Measurements from ENCODE around the gene TRPC1. TPM values are rescaled to one million over a fixed set of nuclear protein-coding genes. Genes with fewer than 3 reads are reported as not detected.

Gene TRPC1
- total RNA-seq, 4 donors from 2014 or later, result 0.75 to 11.7 (median 4.6) TPM

DNA sequence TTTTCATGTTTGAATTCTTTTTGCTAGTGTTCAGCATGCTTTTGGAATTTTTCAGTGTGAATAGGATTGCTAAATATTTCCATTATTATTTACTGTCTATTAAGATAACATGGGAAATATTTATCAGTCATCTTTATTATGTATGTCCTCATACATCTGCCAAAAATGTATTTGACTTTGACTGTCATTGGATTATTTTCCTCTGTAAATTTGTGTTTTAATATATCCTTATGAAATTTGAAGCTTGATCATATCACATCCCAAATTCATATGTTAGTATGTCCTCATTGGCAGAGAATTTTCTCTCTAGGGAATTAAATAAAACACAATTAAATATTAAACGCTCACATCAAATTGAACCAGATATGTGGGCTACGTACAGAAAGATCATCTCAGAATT lies 32.3 kb upstream of the TRPC1 start:
- intact Hi-C loops (cut with DNase I; ENCODE audit: low total_unique reads), result no loop called here
- TF ChIP-seq CTCF (IDR thresholded peaks at IDR 0.05) (no peak), EP300 (IDR thresholded peaks at IDR 0.05; ENCODE audit: low read depth) (no peak), POLR2AphosphoS5 (IDR thresholded peaks at IDR 0.05) (no peak), POLR2A (IDR thresholded peaks at IDR 0.05) (no peak)
- Histone ChIP-seq H3K9me3 (no peaks in the 10 kb centered on the region), H3K4me3 (no peak overlapping the region), H3K36me3 (peaks cover 0 to 6% (median 0%) of the 10 kb centered on the region in 4 donors), H3K4me1 (no peaks in the 10 kb centered on the region), H3K27ac (no peak overlapping the region), H3K27me3 (no peaks in the 10 kb centered on the region)
- WGBS, 2 donors (ENCODE audit: low coverage in 1 of 2), result 76 to 95% methylated on average over 2 of the region's 2 CpGs
- in situ Hi-C loops (cut with MboI; ENCODE audit: low pct_ligation_motif_present in 1 of 4, low pct_unique_long_range_greater_than_20kb in 1 of 4, low sequenced_read_pairs in 3 of 4), result no loop called here
- no peak for DNase-seq

GRCh38 chr3:142693136-142693853 lies 30.5 kb upstream of the TRPC1 start:
- WGBS, 2 donors (ENCODE audit: low coverage in 1 of 2), result 80 to 95% methylated on average over 2 to 7 of the region's 7 CpGs
- peaks cover 0 to 1% (median 0%) of the 10 kb centered on the region in 4 donors for H3K36me3 ChIP-seq
- no peaks in the 10 kb centered on the region for H3K4me1 ChIP-seq
- H3K27ac ChIP-seq, result no peak overlapping the region
- no peaks in the 10 kb centered on the region for H3K27me3 ChIP-seq
- TF ChIP-seq POLR2AphosphoS5 (IDR thresholded peaks at IDR 0.05) (no peak), EP300 (IDR thresholded peaks at IDR 0.05; ENCODE audit: low read depth) (no peak), CTCF (IDR thresholded peaks at IDR 0.05) (no peak), POLR2A (IDR thresholded peaks at IDR 0.05) (no peak)
- intact Hi-C loops (cut with DNase I; ENCODE audit: low total_unique reads), result no loop called here
- no peak for DNase-seq
- no peak overlapping the region for H3K4me3 ChIP-seq
- no peaks in the 10 kb centered on the region for H3K9me3 ChIP-seq
- in situ Hi-C loops (cut with MboI; ENCODE audit: low pct_ligation_motif_present in 1 of 4, low pct_unique_long_range_greater_than_20kb in 1 of 4, low sequenced_read_pairs in 3 of 4), result no loop called here

GRCh38 chr3:142694225-142694624 lies 29.6 kb upstream of the TRPC1 start:
- Histone ChIP-seq H3K27me3 (no peaks in the 10 kb centered on the region), H3K27ac (no peak overlapping the region), H3K9me3 (no peaks in the 10 kb centered on the region), H3K4me1 (no peaks in the 10 kb centered on the region), H3K36me3 (no peaks in the 10 kb centered on the region), H3K4me3 (no peak overlapping the region)
- intact Hi-C loops (cut with DNase I; ENCODE audit: low total_unique reads), result no loop called here
- in situ Hi-C loops (cut with MboI; ENCODE audit: low pct_ligation_motif_present in 1 of 4, low pct_unique_long_range_greater_than_20kb in 1 of 4, low sequenced_read_pairs in 3 of 4), result no loop called here
- TF ChIP-seq POLR2AphosphoS5 (IDR thresholded peaks at IDR 0.05) (no peak), CTCF (IDR thresholded peaks at IDR 0.05) (no peak), POLR2A (IDR thresholded peaks at IDR 0.05) (no peak), EP300 (IDR thresholded peaks at IDR 0.05; ENCODE audit: low read depth) (no peak)
- 83 to 87% methylated on average over 1 of the region's 1 CpG for WGBS, 2 donors (ENCODE audit: low coverage in 1 of 2)
- no peak for DNase-seq

GRCh38 chr3:142705198-142705597 lies 18.6 kb upstream of the TRPC1 start:
- H3K36me3 ChIP-seq, result peaks cover 0 to 9% (median 0%) of the 10 kb centered on the region in 4 donors
- intact Hi-C loops (cut with DNase I; ENCODE audit: low total_unique reads) (no loop called here), in situ Hi-C loops (cut with MboI; ENCODE audit: low pct_ligation_motif_present in 1 of 4, low pct_unique_long_range_greater_than_20kb in 1 of 4, low sequenced_read_pairs in 3 of 4) (no loop called here)
- H3K4me1 ChIP-seq, result no peaks in the 10 kb centered on the region
- 70 to 92% methylated on average over 2 of the region's 2 CpGs for WGBS, 2 donors (ENCODE audit: low coverage in 1 of 2)
- no peak overlapping the region for H3K4me3 ChIP-seq
- no peak overlapping the region for H3K27ac ChIP-seq
- no peaks in the 10 kb centered on the region for H3K9me3 ChIP-seq
- no peak for DNase-seq
- TF ChIP-seq EP300 (IDR thresholded peaks at IDR 0.05; ENCODE audit: low read depth) (no peak), CTCF (IDR thresholded peaks at IDR 0.05) (no peak), POLR2A (IDR thresholded peaks at IDR 0.05) (no peak), POLR2AphosphoS5 (IDR thresholded peaks at IDR 0.05) (no peak)
- H3K27me3 ChIP-seq, result no peaks in the 10 kb centered on the region
